ENCODE measurements around the gene RNF144B. TPM values are rescaled to one million over a fixed set of nuclear protein-coding genes. Genes with fewer than 3 reads are reported as not detected.

Gene RNF144B
- total and polyA plus RNA-seq, 10 of the 15 experiments (the other 5 are each of a cell fraction or from before 2014, with no cell fraction given): 0.03 to 0.18 (median 0.14) TPM

DNA sequence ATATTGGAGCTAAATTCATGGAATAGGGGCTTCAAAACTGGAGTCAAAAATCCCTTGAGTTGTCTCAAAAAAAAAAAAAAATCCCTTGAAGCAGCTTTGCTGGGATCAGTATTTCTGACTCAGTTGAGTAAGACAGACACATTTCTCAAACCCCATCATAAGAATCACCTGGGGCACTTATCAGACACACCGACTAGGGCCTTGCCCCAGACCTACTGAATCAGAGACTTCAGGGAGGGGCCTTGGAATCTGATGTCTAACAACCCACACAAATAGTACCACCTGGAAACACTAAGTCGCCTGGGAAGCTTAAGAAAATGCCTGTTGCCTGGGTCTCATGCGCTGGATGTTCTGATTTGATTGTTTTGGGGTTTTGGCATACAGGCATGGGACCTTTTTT lies 44.9 kb upstream of the RNF144B start (continued):
- TF ChIP-seq, protein P1, sequence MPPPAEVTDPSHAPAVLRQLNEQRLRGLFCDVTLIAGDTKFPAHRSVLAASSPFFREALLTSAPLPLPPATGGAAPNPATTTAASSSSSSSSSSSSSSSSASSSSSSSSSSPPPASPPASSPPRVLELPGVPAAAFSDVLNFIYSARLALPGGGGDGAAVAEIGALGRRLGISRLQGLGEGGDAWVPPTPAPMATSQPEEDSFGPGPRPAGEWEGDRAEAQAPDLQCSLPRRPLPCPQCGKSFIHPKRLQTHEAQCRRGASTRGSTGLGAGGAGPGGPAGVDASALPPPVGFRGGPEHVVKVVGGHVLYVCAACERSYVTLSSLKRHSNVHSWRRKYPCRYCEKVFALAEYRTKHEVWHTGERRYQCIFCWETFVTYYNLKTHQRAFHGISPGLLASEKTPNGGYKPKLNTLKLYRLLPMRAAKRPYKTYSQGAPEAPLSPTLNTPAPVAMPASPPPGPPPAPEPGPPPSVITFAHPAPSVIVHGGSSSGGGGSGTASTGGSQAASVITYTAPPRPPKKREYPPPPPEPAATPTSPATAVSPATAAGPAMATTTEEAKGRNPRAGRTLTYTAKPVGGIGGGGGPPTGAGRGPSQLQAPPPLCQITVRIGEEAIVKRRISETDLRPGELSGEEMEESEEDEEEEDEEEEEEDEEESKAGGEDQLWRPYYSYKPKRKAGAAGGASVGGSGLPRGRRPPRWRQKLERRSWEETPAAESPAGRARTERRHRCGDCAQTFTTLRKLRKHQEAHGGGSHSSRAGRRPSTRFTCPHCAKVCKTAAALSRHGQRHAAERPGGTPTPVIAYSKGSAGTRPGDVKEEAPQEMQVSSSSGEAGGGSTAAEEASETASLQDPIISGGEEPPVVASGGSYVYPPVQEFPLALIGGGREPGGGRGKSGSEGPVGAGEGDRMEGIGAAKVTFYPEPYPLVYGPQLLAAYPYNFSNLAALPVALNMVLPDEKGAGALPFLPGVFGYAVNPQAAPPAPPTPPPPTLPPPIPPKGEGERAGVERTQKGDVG (CRISPR knock-in tag; IDR thresholded peaks at IDR 0.05): no peak
- TF ChIP-seq SIX5 (IDR thresholded peaks at IDR 0.05; ENCODE audit: low read depth, low read length, severe bottlenecking) (no peak), EP300 (IDR thresholded peaks at IDR 0.05; ENCODE audit: borderline replicate concordance in 1 of 2, control insufficient read depth in 1 of 2, low read depth in 2 of 2, low read length in 2 of 2) (no peak), PML (IDR thresholded peaks at IDR 0.05; ENCODE audit: low read length) (no peak), BRCA1 (IDR thresholded peaks at IDR 0.05; ENCODE audit: low read depth, low read length) (no peak)
- TF ChIP-seq, protein P2, sequence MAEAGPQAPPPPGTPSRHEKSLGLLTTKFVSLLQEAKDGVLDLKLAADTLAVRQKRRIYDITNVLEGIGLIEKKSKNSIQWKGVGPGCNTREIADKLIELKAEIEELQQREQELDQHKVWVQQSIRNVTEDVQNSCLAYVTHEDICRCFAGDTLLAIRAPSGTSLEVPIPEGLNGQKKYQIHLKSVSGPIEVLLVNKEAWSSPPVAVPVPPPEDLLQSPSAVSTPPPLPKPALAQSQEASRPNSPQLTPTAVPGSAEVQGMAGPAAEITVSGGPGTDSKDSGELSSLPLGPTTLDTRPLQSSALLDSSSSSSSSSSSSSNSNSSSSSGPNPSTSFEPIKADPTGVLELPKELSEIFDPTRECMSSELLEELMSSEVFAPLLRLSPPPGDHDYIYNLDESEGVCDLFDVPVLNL (IDR thresholded peaks at IDR 0.05; ENCODE audit: low read depth, low read length): no peak

DNA sequence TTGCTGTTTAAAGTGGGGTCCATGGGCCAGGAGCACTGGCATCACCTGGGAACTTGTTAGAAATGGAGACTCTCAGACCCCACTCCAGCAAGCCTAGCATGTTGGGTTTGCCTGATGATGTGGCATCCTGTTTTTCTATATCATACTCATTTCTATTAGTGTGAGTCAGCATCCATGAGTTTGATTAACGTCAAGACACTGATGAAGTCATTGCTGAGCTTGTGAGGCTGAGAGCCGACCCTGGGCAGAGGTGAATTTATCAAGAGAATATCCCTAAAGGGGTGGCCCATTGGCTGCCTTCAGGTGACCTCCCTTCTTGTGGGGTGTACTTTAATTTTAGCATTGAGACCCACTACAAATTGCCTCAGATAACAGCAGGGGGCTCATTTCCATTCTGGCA lies 43.4 kb upstream of the RNF144B start:
- peaks cover 8% of the 10 kb centered on the region; the same call in 1 of the 2 replicates for H3K4me1 ChIP-seq (ENCODE audit: control insufficient read depth, insufficient read depth, low read length)
- 25% methylated on average over 2 of the region's 2 CpGs for WGBS (ENCODE audit: insufficient coverage, insufficient replicate concordance, low lambda C conversion rate, missing lambda C conversion rate)
- RAD21 ChIA-PET (ENCODE audit: unreplicated experiment): no interaction called here

More for the DNA sequence above, 43.4 kb upstream of the RNF144B start:
- TF ChIP-seq, protein P3, sequence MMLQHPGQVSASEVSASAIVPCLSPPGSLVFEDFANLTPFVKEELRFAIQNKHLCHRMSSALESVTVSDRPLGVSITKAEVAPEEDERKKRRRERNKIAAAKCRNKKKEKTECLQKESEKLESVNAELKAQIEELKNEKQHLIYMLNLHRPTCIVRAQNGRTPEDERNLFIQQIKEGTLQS (IDR thresholded peaks at IDR 0.05; ENCODE audit: borderline replicate concordance, extremely low read depth, low read depth, low read length): no peak
- peak; percentile 24; the same call in 1 of the 2 replicates for TF ChIP-seq JUNB (IDR thresholded peaks at IDR 0.05)
- no peak for DNase-seq (ENCODE audit: low read depth, low spot score)
- ChIA-PET CTCF (interaction anchor here (1.6 kb wide), 2 partner anchors 13 to 20 kb away, joined by 6 to 9 read pairs; no protein-coding TSS in a partner anchor), POLR2A (no interaction called here), SMC1A (ENCODE audit: uncharacterized antibody, unreplicated experiment) (interaction anchor here (0.6 kb wide), 1 partner anchor 155 kb away, joined by 3 read pairs; no protein-coding TSS in a partner anchor)
- Histone ChIP-seq H3K4me3 (no peak overlapping the region), H3K36me3 (ENCODE audit: control insufficient read depth in 2 of 2, insufficient read depth in 2 of 2, low read length in 1 of 2) (no peaks in the 10 kb centered on the region), H3K27me3 (replicated peaks in 1 of 2; ENCODE audit: control insufficient read depth in 2 of 2, insufficient read depth in 2 of 2, low read length in 1 of 2) (no peaks in the 10 kb centered on the region; a peak in 1 of 4 replicates), H2AFZ (ENCODE audit: control insufficient read depth, low read depth, low read length) (no peak overlapping the region), H3K4me2 (ENCODE audit: control insufficient read depth, insufficient read depth) (no peak overlapping the region), H3K79me2 (ENCODE audit: control insufficient read depth, insufficient read depth, low read length) (no peaks in the 10 kb centered on the region), H3K9ac (ENCODE audit: control insufficient read depth, insufficient read depth, low read length) (no peak overlapping the region), H3K27ac (ENCODE audit: control insufficient read depth, insufficient read depth) (no peak overlapping the region), H3K9me3 (replicated peaks; ENCODE audit: control insufficient read depth, insufficient read depth, low read length) (no peaks in the 10 kb centered on the region; the same call in 2 of the 3 replicates), H4K20me1 (ENCODE audit: control insufficient read depth, insufficient read depth) (no peaks in the 10 kb centered on the region)
- FAIRE-seq: no peak
- ATAC-seq: peak; percentile 34
- no TSS peak for BruUV-seq (replicated peaks)
- intact Hi-C loops (cut with micrococcal nuclease; ENCODE audit: unreplicated experiment) (no loop called here), in situ Hi-C loops (cut with MboI) (no loop called here)
